ENCODE data around the gene RELN. TPM values are rescaled to one million over a fixed set of nuclear protein-coding genes. Genes with fewer than 3 reads are reported as not detected.

The RELN gene
- total RNA-seq, 2 experiments from 2014 or later: not detected

- no peak overlapping the region for H3K27ac Mint-ChIP-seq
- POLR2A ChIA-PET: no interaction called here
- CTCF ChIA-PET: no interaction called here
- H3K4me1 ChIP-seq (ENCODE audit: insufficient read depth, low read length): no peaks in the 10 kb centered on the region
- no peak overlapping the region for H3K4me3 ChIP-seq (ENCODE audit: low read length)
- no peak for ATAC-seq (ENCODE audit: poor library complexity)
- no peaks in the 10 kb centered on the region for H3K9me3 ChIP-seq (ENCODE audit: control insufficient read depth in 1 of 2, insufficient read depth in 1 of 2, low read length in 2 of 2)
- no peaks in the 10 kb centered on the region for H3K27me3 Mint-ChIP-seq
- TF ChIP-seq CTCF (IDR thresholded peaks at IDR 0.05): no peak
- H3K4me1 Mint-ChIP-seq (ENCODE audit: low read depth): no peaks in the 10 kb centered on the region
- H3K9me3 Mint-ChIP-seq: no peaks in the 10 kb centered on the region
- intact Hi-C loops (cut with DNase I, micrococcal nuclease): no loop called here
- H3K36me3 ChIP-seq (ENCODE audit: insufficient read depth, low read length): no peaks in the 10 kb centered on the region
- H3K36me3 Mint-ChIP-seq (ENCODE audit: low read depth): no peaks in the 10 kb centered on the region
- H3K27me3 ChIP-seq (ENCODE audit: control insufficient read depth in 1 of 2, insufficient read depth in 2 of 2, low read length in 2 of 2): no peaks in the 10 kb centered on the region
- no peak overlapping the region for H3K4me3 Mint-ChIP-seq
- H3K27ac ChIP-seq (ENCODE audit: low read depth in 1 of 2, low read length in 2 of 2): no peak overlapping the region
- DNase-seq: no peak
Measured at GRCh38 chr7:103795107-103795506, 194.4 kb downstream of the RELN start.

DNA sequence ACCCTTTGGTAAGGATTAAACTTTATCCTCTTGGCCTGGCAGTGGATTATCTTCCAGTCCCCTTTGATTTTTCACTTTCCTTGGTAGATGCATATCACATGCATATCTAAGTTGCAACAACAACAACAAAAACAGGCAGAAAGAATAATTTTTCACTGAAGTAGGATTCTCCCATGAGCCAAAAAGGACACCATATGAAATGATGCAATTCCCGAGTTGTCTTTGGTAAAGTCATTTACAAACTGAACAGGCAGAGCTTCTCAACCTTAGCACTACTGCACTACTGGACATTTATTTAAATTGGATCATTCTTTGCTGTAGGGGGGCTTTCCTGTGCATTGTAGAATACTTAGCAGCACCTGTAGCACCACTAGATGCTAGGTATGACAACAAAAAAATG lies 195.0 kb downstream of the RELN start:
- H3K27ac Mint-ChIP-seq: no peak overlapping the region
- ChIA-PET CTCF (no interaction called here), POLR2A (no interaction called here)
- no peak for ATAC-seq (ENCODE audit: poor library complexity)
- no peaks in the 10 kb centered on the region for H3K9me3 ChIP-seq (ENCODE audit: control insufficient read depth in 1 of 2, insufficient read depth in 1 of 2, low read length in 2 of 2)
- no peaks in the 10 kb centered on the region for H3K27me3 ChIP-seq (ENCODE audit: control insufficient read depth in 1 of 2, insufficient read depth in 2 of 2, low read length in 2 of 2)
- H3K4me1 ChIP-seq (ENCODE audit: insufficient read depth, low read length): no peaks in the 10 kb centered on the region
- TF ChIP-seq CTCF (IDR thresholded peaks at IDR 0.05): no peak
- no peaks in the 10 kb centered on the region for H3K9me3 Mint-ChIP-seq
- H3K27ac ChIP-seq (ENCODE audit: low read depth in 1 of 2, low read length in 2 of 2): no peak overlapping the region
- no peaks in the 10 kb centered on the region for H3K27me3 Mint-ChIP-seq
- no peaks in the 10 kb centered on the region for H3K36me3 ChIP-seq (ENCODE audit: insufficient read depth, low read length)
- H3K4me1 Mint-ChIP-seq (ENCODE audit: low read depth): no peaks in the 10 kb centered on the region
- no peak overlapping the region for H3K4me3 Mint-ChIP-seq
- intact Hi-C loops (cut with DNase I, micrococcal nuclease): no loop called here
- no peak for DNase-seq
- H3K36me3 Mint-ChIP-seq (ENCODE audit: low read depth): no peaks in the 10 kb centered on the region
- H3K4me3 ChIP-seq (ENCODE audit: low read length): no peak overlapping the region

DNA sequence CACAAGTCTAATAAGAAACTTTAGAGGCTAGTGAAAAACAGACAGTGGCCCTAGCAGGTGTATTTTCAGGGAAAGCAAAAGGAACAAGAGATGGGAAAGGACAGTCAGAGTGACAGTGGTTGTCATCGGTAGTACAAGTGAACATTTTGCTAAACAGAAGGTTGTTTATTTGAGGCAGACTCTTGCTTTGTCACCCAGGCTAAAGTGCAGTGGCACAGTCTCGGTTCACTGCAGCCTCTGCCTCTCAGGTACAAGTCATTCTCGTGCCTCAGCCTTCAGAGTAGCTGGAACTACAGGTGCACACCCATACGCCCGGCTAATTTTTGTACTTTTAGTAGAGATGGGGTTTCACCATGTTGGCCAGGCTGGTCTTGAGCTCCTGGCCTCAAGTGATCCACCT lies 195.8 kb downstream of the RELN start:
- H3K36me3 Mint-ChIP-seq (ENCODE audit: low read depth): no peaks in the 10 kb centered on the region
- H3K4me1 ChIP-seq (ENCODE audit: insufficient read depth, low read length): no peaks in the 10 kb centered on the region
- ChIA-PET POLR2A (no interaction called here), CTCF (no interaction called here)
- H3K27ac Mint-ChIP-seq: no peak overlapping the region
- no peaks in the 10 kb centered on the region for H3K9me3 Mint-ChIP-seq
- intact Hi-C loops (cut with DNase I, micrococcal nuclease): no loop called here
- no peaks in the 10 kb centered on the region for H3K4me1 Mint-ChIP-seq (ENCODE audit: low read depth)
- H3K9me3 ChIP-seq (ENCODE audit: control insufficient read depth in 1 of 2, insufficient read depth in 1 of 2, low read length in 2 of 2): no peaks in the 10 kb centered on the region
- no peaks in the 10 kb centered on the region for H3K36me3 ChIP-seq (ENCODE audit: insufficient read depth, low read length)
- DNase-seq: no peak
- no peaks in the 10 kb centered on the region for H3K27me3 ChIP-seq (ENCODE audit: control insufficient read depth in 1 of 2, insufficient read depth in 2 of 2, low read length in 2 of 2)
- no peak overlapping the region for H3K4me3 ChIP-seq (ENCODE audit: low read length)
- TF ChIP-seq CTCF (IDR thresholded peaks at IDR 0.05): no peak
- ATAC-seq (ENCODE audit: poor library complexity): no peak
- H3K27ac ChIP-seq (ENCODE audit: low read depth in 1 of 2, low read length in 2 of 2): no peak overlapping the region
- no peak overlapping the region for H3K4me3 Mint-ChIP-seq
- no peaks in the 10 kb centered on the region for H3K27me3 Mint-ChIP-seq

Data from CD4-positive, alpha-beta T cell (primary cell).